Loucy (cell line): ENCODE data around the gene PGRMC2.

Experiments
- H2AFZ ChIP-seq: fragments of 200-600 bp; sonication (generic); 2 replicates; pipeline ENCODE4 v1.6.0; 2016; ENCODE audit warnings: antibody characterized with exemption, mild to moderate bottlenecking, low read length, moderate library complexity
- H3F3A ChIP-seq: fragments of 200-600 bp; 2 replicates; pipeline ENCODE4 v1.6.0; 2016; ENCODE audit warnings: antibody characterized with exemption, low read depth, mild to moderate bottlenecking
- H3K27me3 ChIP-seq: fragments of 200-600 bp; sonication (generic); 2 replicates; pipeline ENCODE4 v1.6.1; 2014; ENCODE audit warnings: low read length, mild to moderate bottlenecking; ENCODE audit not compliant: insufficient read depth, poor library complexity, severe bottlenecking
- H3K36me3 ChIP-seq: fragments of 200-600 bp; sonication (generic); 2 replicates; pipeline ENCODE4 v1.6.1; 2016; ENCODE audit warnings: low read length; ENCODE audit not compliant: insufficient read depth
- H3K4me1 ChIP-seq: fragments of 200-600 bp; sonication (generic); 2 replicates; pipeline ENCODE4 v1.5.1; 2014; ENCODE audit warnings: low read length, mild to moderate bottlenecking; ENCODE audit not compliant: insufficient read depth, poor library complexity, severe bottlenecking
- H3K4me2 ChIP-seq: fragments of 200-600 bp; sonication (generic); 2 replicates; pipeline ENCODE4 v1.6.0; 2014; ENCODE audit warnings: antibody characterized with exemption, low read length, low read depth, mild to moderate bottlenecking; ENCODE audit not compliant: poor library complexity, severe bottlenecking
- H3K4me3 ChIP-seq: fragments of 200-600 bp; sonication (generic); 2 replicates; pipeline ENCODE4 v1.5.1; 2014; ENCODE audit warnings: low read length, mild to moderate bottlenecking, mixed read lengths; ENCODE audit not compliant: poor library complexity, severe bottlenecking
- H3K79me2 ChIP-seq: fragments of 200-600 bp; sonication (generic); 2 replicates; pipeline ENCODE4 v1.6.1; 2014; ENCODE audit warnings: low read length; ENCODE audit not compliant: insufficient read depth
- H3K9ac ChIP-seq: fragments of 200-600 bp; sonication (generic); 2 replicates; pipeline ENCODE4 v1.6.0; 2014; ENCODE audit warnings: mild to moderate bottlenecking, low read depth, low read length, moderate library complexity; ENCODE audit not compliant: poor library complexity, severe bottlenecking
- H3K9me2 ChIP-seq: fragments of 200-600 bp; sonication (generic); replicated peaks from 2 replicates; pipeline ENCODE4 v1.6.1; 2016; ENCODE audit warnings: low read depth, low read length, mixed read lengths
- H3K9me3 ChIP-seq: fragments of 200-600 bp; sonication (generic); 2 replicates; pipeline ENCODE4 v1.6.1; 2014; ENCODE audit warnings: mild to moderate bottlenecking, antibody characterized with exemption, low read length, low read depth; ENCODE audit not compliant: insufficient read depth
- H4K20me1 ChIP-seq: fragments of 200-600 bp; sonication (generic); 2 replicates; pipeline ENCODE4 v1.6.0; 2014; ENCODE audit warnings: antibody characterized with exemption, low read length, mild to moderate bottlenecking; ENCODE audit not compliant: insufficient read depth, poor library complexity, severe bottlenecking
- CTCF ChIP-seq: fragments of 200-600 bp; sonication (generic); conservative IDR thresholded peaks from 2 replicates; pipeline ENCODE4 v1.5.1; 2014; ENCODE audit warnings: mild to moderate bottlenecking, antibody characterized with exemption, low read length
- EZH2phosphoT487 ChIP-seq: fragments of 200-600 bp; IDR thresholded peaks from 2 replicates; pipeline ENCODE4 v1.6.1; 2018; ENCODE audit warnings: antibody characterized with exemption, mild to moderate bottlenecking, moderate library complexity, borderline replicate concordance

Gene PGRMC2

DNA sequence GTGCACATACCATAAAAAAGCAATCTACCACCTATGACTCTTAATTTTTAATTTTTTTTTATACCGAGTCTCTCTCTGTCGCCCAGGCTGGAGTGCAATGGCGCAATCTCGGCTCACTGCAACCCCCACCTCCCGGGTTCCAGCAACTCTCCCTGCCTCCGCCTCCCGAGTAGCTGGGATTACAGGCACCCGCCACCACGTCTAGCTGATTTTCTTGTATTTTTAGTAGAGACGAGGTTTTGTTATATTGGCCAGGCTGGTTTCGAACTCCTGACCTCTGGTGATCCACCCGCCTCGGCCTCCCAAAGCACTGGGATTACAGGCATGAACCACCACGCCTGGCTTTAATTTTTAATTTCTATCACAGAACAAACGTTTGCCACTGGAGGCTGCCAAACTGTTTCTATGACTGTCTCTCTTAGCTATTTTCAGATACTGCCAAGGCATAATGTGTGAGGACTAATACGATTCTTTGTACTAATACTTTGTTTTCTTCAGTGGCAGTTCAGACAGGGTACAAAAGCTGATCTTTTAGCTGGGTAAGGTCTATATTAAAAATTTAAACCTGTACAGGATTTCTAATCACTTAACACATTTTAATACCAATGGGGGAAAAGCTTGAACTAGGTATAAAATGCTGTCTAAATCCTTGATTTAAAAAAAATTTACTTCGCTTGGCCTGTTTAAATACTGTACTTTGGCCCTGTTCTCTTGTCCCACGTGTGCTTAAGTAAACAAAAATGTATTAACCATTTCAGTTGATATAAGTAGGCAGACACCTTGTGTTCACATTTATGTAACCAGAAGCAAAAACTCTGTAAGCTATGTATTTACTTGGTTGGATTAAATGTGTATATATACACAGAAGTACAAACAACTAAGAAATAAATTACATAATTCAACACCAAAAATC, 2.3 kb downstream of the PGRMC2 start:
- TF ChIP-seq EZH2phosphoT487 (no peak), CTCF (no peak)
- H3K9me3 ChIP-seq, result no peaks in the 10 kb centered on the region
- H3K9me2 ChIP-seq, result no peaks in the 10 kb centered on the region
- peaks cover 56% of the 10 kb centered on the region for H4K20me1 ChIP-seq
- peaks cover 77% of the 10 kb centered on the region for H3K79me2 ChIP-seq
- H3K36me3 ChIP-seq, result no peaks in the 10 kb centered on the region
- peak overlapping the region; percentile 96 for H3K4me3 ChIP-seq
- no peaks in the 10 kb centered on the region for H3K27me3 ChIP-seq
- H3F3A ChIP-seq, result 0 out of 2 replicates have a peak, but pooled peaks cover 2% of the 10 kb centered on the region
- peak overlapping the region; percentile 100 for H3K9ac ChIP-seq
- no peak overlapping the region for H2AFZ ChIP-seq
- peaks cover 55% of the 10 kb centered on the region for H3K4me1 ChIP-seq
- peak overlapping the region; percentile 91 for H3K4me2 ChIP-seq

DNA sequence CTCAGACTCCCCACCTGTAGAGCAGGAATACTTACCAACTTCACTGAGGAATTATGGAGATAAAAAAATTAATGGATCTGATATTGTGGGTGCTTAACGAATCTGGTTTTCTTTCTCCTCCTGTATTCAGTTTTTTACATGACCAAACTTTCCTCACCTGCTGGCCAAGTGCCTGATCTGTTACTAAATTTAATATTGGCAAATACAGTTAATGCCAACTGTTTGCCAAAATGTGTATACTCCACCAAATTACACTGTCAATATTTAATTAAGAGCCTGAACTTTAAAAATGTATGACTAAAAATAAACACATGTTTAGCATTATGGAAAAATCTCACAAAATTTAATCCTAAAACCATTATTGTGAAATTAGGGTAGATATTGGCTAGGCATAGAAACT, 3.3 kb downstream of the PGRMC2 start:
- Histone ChIP-seq H3K9ac (peak overlapping the region; percentile 100), H3K9me3 (no peaks in the 10 kb centered on the region), H3K27me3 (no peaks in the 10 kb centered on the region), H3K79me2 (peaks cover 83% of the 10 kb centered on the region), H4K20me1 (peaks cover 62% of the 10 kb centered on the region), H3K4me3 (peak overlapping the region; percentile 96), H3K4me2 (peak overlapping the region; percentile 91), H3K36me3 (no peaks in the 10 kb centered on the region), H3K4me1 (peaks cover 59% of the 10 kb centered on the region), H2AFZ (no peak overlapping the region), H3K9me2 (no peaks in the 10 kb centered on the region), H3F3A (0 out of 2 replicates have a peak, but pooled peaks cover 2% of the 10 kb centered on the region)
- TF ChIP-seq EZH2phosphoT487 (no peak), CTCF (no peak)

DNA sequence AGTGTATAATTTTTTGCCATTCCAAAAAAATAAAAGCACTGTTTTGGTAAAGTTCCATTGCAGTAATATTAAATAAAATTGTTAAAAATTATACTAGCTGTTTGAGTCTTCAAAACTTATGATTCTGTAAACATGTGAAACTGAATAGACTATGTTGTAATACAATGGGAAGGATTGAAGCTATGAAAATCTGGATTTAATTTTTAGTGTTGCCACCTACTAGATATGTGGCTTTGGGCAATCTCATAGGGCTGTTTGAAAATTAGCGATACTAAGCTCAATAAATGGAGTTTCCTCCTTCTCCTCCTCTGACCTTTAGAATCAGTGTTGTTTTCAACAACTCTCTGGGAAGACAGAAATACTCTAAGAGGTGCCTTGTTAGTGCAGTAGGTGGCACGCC, 4.5 kb downstream of the PGRMC2 start:
- Histone ChIP-seq H3F3A (no peaks in the 10 kb centered on the region), H3K4me3 (peak overlapping the region; percentile 55), H3K27me3 (no peaks in the 10 kb centered on the region), H3K79me2 (peaks cover 85% of the 10 kb centered on the region), H3K4me2 (peak overlapping the region; percentile 66), H2AFZ (no peak overlapping the region), H3K9me2 (no peaks in the 10 kb centered on the region), H3K36me3 (no peaks in the 10 kb centered on the region), H4K20me1 (peaks cover 66% of the 10 kb centered on the region), H3K9me3 (no peaks in the 10 kb centered on the region), H3K4me1 (peaks cover 54% of the 10 kb centered on the region), H3K9ac (no peak overlapping the region)
- TF ChIP-seq CTCF (no peak), EZH2phosphoT487 (no peak)
